HG03097 (cell line): ENCODE measurements around the gene SSNA1.
A peak's percentile ranks its signal among the peaks of the same experiment; 100 is the strongest.

Experiments
- ATAC-seq: cut with Tn5 transposase; IDR thresholded peaks from one replicate; pipeline ENCODE4 v1.9.1; 2021; ENCODE audit not compliant: unreplicated experiment, low FRiP score

SSNA1 gene

GRCh38 chr9:137198051-137198901 is 9.8 kb downstream of the SSNA1 start:
- no peak for ATAC-seq

DNA sequence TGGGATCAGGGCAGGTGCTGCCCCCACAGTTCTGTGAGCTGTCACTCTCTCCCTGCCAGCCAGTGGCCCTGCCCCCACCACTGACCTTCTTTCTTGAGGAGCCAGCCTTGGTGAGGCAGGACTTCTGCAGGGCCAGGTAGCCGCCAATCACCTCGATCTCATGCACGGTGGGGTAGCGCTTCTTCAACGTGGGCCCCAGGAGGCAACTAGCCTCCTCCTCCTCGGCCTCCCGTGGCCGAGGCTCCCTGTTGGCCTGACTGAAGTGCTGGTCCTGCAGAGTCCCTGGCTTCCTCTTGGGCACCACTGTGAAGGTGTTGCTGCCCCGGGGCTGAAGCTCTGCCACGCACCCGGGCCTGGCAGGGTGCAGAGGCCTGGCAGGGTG is 10.4 kb downstream of the SSNA1 start:
- no peak for ATAC-seq

DNA sequence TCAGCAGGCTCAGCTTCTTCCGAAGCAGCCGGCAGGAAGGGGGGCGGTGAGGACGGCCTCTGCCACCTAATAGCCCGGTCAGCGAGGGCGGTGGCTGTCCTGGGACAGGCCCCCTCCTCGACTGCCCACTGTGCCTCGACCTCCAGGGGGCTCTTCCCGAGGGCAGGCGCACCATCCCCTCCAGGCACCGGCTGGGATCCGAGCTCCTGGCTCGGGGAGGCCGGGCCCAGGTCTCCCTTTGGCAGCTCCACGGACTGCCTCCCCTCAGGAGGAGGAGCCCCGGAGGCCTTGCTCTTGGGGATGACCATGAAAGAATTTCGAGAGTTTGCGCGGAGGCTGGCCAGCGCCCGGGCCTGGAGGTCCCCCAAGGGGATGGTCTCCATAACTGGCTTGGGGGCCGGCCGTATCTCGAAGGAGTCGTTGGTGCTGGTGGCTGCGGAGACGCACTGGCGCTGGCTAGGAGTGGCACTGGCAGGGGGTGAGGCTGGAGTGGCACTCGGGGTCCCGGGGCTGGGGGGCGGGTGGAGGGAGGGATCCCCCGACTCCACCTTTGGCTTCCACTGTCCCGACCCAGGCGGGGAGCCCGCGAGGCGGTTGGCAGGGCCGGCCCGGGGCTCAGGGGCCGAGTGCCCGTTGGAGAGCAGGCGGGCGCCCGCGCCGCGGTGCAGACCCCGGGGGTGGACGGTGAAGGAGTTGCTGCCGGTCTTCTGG is 11.1 kb downstream of the SSNA1 start:
- ATAC-seq, result no peak

DNA sequence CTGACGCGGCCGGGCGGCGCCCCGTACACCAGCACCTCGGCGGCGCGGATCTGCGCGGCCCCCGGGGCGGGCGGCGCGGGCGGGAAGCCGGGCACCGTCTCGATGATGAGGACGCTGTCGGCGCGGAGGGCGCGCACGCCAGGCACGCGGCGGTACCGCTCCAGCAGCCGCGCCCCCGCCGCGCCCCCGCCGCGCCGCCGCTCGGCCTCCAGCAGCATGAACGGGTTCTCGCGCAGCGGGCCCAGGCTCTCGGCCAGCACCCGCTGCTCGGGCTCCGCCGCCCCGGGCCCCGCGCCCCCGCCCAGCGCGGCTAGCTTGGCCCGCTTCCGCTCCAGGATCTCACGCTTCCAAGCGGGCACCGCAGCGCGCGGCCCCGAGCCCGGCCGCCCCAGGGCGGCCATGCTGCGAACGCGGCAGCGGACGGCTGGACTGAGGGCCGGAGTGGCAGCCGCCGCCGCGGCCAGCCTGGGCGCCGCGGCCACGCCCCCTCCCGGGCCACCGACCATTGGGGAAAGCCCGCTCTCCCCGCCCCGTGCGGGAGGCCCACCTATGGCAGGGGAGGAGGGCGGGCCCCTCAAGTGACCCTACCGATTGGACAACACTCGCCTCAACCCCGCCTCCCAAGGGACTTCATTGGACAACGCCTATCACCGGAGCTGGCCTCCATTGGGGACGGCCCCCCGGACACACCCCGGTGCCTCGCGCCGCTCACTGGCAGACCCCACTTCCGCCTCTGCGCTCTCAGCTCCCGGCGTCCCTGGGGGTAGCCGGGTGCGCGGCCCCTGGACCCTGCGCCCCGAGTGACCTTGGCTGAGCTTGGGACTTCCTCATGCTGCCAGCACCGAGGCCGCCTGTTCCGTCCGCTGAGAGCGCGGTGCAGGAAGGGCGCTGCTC is 12.1 kb downstream of the SSNA1 start, which contains the start of gene TPRN:
Gene TPRN (minus strand): TSS at position 431 of the 894 bp plus-strand sequence. CDS start 30 bp downstream, at position 401.
- peak; percentile 81 for ATAC-seq

- ATAC-seq, result no peak
These were observed 12.9 kb downstream of the SSNA1 start for GRCh38 chr9:137201205-137201868.

DNA sequence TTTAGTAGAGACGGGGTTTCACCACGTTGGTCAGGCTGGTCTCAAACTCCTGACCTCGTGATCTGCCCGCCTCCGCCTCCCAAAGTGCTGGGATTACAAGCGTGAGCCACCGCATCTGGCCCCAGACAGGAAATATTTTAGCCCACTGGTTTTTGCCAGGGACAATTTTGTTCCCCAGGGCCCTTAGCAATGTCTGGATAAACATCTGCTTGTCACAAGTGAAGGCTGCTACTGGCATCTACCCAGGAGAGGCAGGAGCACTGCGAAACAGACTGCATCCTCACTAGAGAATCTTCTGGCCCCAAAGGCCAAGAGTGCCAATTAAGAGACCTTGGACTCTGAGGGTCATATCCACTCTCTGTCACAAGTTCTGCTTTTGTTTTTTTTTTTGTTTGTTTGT is 14.5 kb downstream of the SSNA1 start:
- ATAC-seq, result no peak

DNA sequence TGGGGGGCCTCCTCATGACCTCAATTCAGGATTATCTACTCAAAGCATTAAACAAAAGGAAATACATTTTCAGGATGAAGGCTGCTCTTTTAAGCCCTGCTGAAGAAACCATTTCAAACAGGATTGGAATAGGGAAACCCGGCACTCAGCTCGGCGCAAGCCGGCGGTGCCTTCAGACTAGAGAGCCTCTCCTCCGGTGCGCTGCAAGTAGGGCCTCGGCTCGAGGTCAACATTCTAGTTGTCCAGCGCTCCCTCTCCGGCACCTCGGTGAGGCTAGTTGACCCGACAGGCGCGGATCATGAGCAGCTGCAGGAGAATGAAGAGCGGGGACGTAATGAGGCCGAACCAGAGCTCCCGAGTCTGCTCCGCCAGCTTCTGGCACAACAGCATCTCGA is 16.3 kb downstream of the SSNA1 start:
- ATAC-seq, result no peak

GRCh38 chr9:137205126-137206069 is 16.9 kb downstream of the SSNA1 start, which contains the start of the genes NDOR1 and TMEM203:
NDOR1 (plus strand) TSS chr9:137205700; CDS start chr9:137205778, 78 bp downstream.
TMEM203 (minus strand) TSS chr9:137205648; CDS start chr9:137205414, 234 bp downstream.
- ATAC-seq, result peak; percentile 40

GRCh38 chr9:137206602-137207001 is 18.1 kb downstream of the SSNA1 start:
- ATAC-seq, result no peak

GRCh38 chr9:137211532-137211931 is 23.1 kb downstream of the SSNA1 start:
- no peak for ATAC-seq

DNA sequence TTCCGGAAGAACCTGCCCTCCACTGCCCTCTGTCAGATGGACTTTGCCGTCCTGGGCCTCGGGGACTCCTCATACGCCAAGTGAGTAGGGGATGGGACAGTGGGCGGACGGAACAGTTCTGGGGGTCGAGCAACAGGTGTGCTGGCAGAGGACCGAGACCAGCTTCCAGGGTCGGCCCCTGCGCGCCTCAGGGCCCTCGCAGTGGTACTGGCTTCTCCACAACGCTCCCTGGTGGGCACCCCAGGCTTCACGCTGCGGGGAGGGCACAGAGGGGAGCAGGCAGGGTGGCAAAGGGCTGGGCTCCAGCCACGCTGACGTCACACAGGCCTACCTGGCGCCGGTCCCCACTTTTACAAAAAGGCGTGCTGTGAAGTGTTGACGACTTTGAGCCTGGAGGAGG is 24.0 kb downstream of the SSNA1 start:
- ATAC-seq, result no peak

- ATAC-seq, result no peak
These were observed 24.9 kb downstream of the SSNA1 start for GRCh38 chr9:137213160-137214060.

DNA sequence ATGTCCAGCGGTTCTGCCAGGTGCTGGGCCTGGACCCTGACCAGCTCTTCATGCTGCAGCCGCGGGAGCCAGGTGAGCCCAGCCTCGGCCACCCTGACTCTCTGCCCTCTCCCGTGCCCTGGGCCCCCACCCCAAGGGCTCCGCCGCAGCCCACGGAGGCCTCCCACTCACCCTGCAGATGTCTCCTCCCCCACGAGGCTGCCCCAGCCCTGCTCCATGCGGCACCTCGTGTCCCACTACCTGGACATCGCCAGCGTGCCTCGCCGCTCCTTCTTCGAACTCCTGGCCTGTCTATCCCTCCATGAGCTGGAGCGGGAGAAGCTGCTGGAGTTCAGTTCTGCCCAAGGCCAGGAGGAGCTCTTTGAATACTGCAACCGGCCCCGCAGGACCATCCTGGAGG is 26.1 kb downstream of the SSNA1 start:
- ATAC-seq, result no peak

GRCh38 chr9:137215196-137215986 is 26.9 kb downstream of the SSNA1 start:
- ATAC-seq, result no peak

DNA sequence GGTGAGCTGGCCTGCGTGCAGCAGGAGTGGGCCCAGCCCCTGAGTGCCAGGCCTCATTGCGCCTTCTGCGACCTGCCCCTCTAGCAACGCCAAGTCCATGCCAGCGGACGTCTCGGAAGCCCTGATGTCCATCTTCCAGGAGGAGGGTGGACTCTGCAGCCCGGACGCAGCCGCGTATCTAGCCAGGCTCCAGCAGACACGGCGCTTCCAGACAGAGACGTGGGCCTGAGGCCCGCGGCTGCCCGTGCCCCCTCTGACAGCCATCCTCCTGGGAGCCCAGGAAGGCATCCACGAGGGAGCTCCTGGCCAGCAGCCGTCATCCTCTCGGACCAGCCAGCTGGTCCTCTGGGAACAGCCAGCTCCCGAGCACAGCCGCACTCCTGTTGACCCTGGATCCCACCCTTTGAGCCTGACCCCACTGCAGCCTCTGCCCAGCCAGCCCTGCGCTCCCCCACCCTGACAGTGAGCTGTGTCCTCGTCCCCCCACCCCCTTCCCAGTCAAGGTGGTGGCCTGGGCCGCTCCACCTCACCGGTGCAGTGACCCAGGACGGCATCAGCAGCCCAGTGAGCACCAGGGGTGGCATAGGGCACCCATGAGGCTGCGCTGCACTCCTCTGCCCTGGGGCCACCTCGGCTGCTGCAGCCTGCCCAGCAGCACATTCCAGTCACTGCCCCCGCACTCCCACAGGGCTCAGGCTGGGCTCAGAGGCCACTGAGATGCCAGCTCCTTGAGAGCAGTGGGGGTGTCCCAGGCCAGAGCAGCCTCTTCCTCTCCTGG is 27.9 kb downstream of the SSNA1 start:
- ATAC-seq, result no peak
